Spleen (tissue), 7 donors: ENCODE measurements around the gene PLXNB1.

Experiments used
- POLR2A ChIP-seq, 3 donors: fragments of 450-650 bp; IDR thresholded peaks; one replicate each; pipeline ENCODE4 v1.5.1; 2017; ENCODE audit warnings: antibody characterized with exemption in 3 of 3, mild to moderate bottlenecking in 1 of 3
- TF ChIP-seq, protein P1 (sequence below), 11 experiments: fragments of 200-600 bp in 7 of 11; fragments of 450-650 bp in 4 of 11; sonication (generic) in 4 of 11; IDR thresholded peaks in 8 of 11; conservative IDR thresholded peaks in 3 of 11; 1 replicate in 7 of 11; 2 replicates in 4 of 11; pipeline versions ENCODE4 v1.4.0 to v1.8.0; 2016 to 2021; ENCODE audit warnings: antibody characterized with exemption in 11 of 11, inconsistent platforms in 4 of 11, mild to moderate bottlenecking in 1 of 11
- donor health status: DM: no; HTN: no; CAD: no; lungs with moderate emphysema.
- donor health status: DM: no; HTN: no; CAD: no.
- donor health status: DM: no; HTN: no; CAD: no.

DNA sequence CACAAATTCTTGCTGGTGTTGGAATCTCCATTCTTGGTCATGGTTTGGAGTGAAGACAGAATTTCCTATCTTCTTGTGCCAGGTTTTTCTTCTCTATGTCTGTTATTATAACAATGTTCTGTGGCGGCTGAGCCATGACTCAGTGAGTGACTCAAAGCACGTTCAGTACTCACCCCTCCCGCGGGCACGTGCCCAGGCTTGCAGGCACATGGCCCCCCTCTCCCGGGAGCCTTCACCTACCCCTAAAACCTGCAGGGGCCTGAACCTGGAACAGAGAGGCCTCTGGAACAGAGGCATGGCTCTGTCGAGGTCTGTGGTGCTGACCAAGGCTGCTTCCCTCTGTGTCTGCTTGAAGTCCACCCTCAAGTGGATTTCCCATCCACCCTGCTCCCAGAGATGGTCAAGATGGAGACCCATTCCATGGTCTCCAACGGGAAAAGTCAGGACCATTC is 27.6 kb downstream of the PLXNB1 start:
- TF ChIP-seq, protein P1, sequence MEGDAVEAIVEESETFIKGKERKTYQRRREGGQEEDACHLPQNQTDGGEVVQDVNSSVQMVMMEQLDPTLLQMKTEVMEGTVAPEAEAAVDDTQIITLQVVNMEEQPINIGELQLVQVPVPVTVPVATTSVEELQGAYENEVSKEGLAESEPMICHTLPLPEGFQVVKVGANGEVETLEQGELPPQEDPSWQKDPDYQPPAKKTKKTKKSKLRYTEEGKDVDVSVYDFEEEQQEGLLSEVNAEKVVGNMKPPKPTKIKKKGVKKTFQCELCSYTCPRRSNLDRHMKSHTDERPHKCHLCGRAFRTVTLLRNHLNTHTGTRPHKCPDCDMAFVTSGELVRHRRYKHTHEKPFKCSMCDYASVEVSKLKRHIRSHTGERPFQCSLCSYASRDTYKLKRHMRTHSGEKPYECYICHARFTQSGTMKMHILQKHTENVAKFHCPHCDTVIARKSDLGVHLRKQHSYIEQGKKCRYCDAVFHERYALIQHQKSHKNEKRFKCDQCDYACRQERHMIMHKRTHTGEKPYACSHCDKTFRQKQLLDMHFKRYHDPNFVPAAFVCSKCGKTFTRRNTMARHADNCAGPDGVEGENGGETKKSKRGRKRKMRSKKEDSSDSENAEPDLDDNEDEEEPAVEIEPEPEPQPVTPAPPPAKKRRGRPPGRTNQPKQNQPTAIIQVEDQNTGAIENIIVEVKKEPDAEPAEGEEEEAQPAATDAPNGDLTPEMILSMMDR (IDR thresholded peaks at IDR 0.05 in 8 of 11, conservative IDR thresholded peaks at IDR 0.05 in 3 of 11) = no peak
- TF ChIP-seq POLR2A (IDR thresholded peaks at IDR 0.05) = no peak
